Activated CD4-positive, alpha-beta T cell treated with anti-CD3 and anti-CD28 coated beads, Interleukin-2, amount 50 U/mL, for 1 hour (primary cell): Measurements from ENCODE around the gene NCOA7.
"Not testable (repeated sequence)": the region's sequence is repeated elsewhere in the genome, so short reads cannot be mapped to it uniquely, and the experiment has no call there.

Source experiments
- DNase-seq: peaks from one replicate; pipeline ENCODE4 v3.0.0-alpha.2; 2020

The NCOA7 gene

DNA sequence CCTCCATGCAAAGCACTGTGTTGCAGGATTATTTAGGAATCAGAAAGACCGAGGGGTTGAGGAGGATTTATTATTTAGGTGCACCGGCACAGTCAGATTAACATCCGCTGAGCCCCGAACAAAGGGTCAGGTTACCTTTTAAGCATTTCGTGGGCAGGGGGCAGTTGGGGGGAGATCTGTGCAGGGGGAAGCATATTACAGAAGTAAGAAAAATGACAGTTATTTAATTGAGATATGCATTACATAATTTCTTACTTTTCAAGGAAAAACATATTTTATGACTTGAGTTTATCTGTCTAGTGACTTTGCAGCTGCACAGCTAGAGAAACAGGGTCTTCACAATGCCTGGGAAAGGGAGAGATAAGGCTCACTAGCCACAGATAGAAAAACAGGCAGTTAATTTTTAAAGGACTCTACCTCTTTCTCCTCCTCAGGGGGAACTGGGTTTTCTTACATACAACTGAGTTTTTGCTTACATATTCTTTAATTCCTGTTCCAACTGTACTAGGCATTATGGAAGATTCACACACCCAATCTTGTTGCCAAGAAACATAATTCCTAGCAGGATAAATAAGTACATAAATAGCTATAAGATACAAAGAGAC, 164.1 kb downstream of the NCOA7 start:
- no peak for DNase-seq

DNA sequence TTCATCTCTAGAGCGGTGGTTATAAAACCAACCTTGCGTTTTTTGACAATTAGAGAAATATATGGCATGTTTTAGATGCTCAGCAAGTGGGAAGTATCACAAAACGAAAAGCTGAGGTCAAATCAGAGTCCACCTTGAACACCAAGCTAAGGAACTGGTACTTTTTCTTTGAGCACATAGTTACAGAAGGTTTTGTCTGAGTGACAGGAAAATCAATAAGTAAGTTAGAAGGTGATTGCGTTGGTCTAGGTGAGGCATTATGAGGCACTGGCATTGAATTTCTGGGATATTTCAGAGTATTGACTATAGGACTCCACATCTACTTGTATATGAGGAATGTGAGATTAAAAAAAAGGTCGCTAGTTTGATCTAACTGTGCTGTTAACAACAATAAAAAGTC, 165.2 kb downstream of the NCOA7 start:
- no peak for DNase-seq

DNA sequence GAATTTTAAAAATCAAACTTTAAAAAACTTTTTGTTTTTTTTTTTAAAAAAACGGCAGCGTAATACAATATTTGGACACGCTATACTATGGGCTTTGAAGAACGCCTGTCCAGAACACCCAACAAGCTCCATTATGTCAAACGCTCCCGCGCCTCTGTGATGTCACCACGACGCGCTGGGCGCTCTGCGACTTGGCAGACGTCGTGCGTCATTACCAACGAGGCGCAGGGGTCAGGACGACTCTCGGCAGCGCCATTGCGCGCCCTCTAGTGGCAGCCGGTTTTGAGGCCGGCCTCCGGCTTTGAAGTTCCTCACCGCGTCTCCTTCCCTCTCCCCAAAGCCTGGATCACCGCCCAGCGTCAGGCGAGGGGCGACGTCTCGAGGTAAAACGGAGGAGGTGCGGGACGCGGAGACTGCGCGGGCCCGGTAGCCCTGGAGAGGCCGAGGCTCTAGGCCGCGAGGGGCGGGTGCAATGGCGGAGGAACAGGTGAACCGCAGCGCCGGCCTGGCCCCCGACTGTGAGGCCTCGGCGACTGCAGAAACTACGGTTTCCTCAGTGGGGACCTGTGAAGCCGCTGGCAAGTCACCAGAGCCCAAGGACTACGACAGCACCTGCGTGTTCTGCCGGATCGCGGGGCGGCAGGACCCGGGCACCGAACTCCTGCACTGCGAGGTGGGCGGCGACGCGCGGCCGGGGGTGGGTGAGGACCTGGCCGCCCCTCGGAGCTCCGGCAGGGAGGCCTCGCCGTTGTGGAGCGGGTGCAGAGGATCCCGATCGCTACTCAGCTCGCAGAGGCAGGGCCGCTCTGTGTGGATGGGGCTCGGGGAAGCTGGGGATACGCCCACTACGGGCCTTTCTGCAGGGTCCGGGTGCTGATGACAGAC, 166.0 kb downstream of the NCOA7 start, which contains the start of gene HINT3:
TSS of gene HINT3 (plus strand) at position 265 of the 885 bp plus-strand sequence. CDS start at position 473, 208 bp downstream.
- peak; percentile 99 for DNase-seq

DNA sequence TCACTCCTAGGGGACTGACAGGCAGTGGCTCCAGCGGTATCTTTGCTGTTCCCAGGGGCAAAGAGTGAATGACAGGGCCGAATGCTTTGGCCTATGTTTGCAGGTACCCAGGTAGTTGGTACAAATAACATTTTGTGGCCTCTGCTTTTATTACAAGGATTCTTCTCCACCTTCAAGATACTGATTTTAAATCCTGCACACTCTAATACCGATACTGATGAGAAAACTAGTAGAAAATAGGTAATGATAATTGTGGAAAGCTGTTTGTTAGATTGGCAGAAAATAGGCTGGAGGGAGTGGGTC, 166.6 kb downstream of the NCOA7 start:
- no peak for DNase-seq

DNA sequence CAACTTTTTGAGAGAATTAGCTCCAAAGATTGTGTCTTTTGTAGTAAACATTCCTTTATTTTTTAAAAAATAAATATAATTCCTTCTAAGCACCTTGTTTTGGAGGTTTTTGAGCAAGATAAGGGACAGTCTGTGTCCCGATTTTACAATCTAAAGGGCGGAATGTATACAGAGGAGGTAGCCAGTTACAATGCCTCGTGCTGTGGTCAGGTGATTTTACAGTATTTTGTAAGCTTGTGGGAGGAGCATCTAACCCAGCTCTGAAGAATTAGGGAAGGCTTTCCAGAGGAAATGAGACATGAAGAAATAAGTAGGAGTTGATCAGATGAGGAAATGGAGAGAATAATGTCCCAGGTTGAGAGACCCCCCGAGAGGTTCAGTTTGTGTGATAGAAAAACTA, 167.1 kb downstream of the NCOA7 start:
- DNase-seq = no peak

DNA sequence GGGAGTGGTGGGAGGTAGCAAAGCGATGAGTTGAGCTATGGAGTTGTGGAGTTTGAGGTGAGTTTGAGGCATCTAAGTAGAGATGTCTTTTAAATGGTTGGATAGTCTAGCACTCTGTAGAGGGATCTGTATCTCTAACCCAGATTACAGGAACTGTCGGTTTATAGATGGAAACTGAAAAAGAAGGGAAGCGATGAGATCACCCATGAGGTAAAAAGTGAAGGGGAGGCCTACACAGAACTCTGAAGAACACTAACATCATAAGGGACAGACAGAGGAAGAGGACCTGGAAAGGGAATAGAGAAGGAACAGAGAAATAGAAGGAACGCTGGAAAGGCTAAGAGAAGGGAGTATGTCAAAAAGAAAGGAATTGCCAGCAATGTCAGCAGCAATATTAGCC, 168.3 kb downstream of the NCOA7 start:
- DNase-seq = no peak

DNA sequence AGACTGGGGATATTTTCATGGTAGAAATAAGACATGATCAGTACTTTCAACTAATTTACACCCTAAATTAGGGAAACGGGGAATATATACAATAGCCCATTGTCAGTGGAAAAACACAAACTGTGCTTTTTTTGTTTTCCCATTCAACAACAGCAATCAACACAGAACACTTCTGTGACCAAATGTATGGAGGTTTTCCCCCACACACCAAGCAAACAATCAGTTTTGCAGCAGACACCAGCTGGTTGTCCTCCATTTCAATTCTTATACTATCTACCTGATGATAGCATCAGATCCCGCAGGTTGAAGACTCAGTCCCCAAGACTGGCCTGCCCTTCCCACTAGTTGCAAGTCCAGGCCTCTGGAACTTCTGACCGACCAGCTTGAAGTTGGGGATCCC, 170.4 kb downstream of the NCOA7 start:
- DNase-seq = no peak

DNA sequence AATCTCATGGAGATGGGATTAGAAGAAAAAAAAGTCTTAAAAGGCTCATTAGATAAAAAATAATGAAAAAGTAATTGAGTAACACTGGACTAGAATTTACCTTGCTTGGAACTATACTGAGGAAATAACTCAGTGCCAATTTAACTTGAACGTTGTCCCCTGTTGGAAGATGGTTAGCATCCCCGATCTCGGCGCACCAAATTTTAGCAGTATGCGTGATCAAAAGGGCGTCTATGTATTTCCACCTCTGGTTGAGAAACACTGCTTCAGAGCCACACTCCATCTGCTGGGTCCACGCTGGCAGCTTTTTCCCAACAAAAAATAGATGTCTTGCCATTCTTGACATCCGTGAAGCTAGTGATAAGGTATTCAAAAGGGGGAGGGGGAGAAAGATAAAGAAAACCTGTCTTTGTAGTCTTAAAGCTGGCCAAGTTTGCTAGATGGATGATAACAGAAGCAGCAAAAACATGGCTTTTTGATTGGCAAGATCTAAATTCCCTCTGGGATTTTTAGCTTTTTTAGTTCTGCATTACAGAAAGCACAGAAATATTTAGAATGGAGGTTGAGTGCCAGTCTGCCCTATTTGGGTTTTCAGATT, 172.2 kb downstream of the NCOA7 start:
- no peak for DNase-seq

DNA sequence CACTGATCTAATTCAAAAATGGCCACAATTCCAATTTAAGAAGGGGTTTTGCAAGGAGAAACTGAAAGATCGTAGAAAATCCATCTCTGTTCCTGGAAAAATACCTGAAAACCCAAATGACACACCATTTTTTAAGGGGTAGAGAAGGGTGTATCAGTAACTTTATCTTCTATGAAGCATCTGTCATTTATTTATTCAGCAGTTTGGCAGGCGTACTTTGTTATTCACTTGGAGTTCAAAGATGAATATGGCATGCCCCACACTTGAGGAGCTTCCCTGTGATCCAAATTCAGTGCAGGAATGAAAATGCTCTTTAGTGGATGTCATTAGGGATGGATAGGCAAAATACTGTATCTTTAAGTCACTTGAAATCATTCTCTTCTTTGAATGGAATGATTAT, 173.1 kb downstream of the NCOA7 start:
- no peak for DNase-seq

DNA sequence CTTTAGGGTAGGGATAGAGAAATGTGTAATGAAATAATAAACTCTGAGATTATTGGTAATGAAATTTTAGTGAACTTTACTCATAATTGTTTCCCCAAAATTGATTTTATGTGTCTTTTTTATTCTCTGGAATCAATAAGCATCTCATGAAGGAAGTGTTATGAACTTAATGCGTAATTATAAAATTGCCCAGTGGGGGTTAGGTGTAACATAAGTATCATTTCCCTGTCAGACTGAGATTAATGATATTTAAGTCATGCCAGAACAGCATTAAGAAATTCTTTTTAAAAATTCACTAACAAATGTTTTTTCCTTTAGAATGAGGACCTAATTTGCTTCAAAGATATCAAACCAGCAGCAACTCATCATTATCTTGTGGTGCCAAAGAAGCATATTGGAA, 175.8 kb downstream of the NCOA7 start:
- DNase-seq = no peak

DNA sequence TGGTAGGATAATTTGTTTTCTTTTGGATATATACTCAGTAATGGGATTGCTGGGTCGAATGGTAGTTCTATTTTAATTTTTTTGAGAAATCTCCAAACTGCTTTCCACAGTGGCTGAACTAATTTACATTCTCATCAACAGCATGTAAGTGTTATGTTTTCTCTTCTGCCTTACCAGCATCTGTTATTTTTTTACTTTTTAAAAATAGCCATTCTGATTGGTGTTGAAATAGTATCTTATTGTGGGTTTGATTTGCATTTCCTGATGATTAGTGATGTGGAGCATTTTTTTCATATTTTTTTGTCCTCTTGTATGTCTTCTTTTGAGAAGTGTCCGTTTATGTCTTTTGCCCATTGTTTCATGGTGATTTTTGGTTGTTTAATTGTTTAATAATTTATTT, 177.7 kb downstream of the NCOA7 start:
- DNase-seq = no peak

DNA sequence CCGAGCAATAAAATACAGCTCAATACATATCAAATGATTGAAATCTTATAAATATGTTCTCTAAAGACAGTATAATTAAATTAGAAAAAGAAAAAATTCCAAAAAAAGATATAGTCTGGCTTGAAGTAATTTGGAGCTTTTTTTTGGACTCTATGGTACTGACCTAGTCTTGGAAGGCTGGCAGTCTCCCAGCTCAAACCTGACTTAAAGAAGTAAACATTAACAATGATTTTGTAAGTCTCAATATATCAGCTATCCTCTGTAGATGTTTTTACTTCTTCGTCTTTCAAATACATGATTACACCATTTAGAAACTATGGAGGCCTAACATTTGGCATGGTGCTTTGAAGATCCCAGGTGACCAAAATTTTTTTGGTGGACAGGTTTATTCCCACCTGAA, 180.0 kb downstream of the NCOA7 start:
- DNase-seq = no peak

DNA sequence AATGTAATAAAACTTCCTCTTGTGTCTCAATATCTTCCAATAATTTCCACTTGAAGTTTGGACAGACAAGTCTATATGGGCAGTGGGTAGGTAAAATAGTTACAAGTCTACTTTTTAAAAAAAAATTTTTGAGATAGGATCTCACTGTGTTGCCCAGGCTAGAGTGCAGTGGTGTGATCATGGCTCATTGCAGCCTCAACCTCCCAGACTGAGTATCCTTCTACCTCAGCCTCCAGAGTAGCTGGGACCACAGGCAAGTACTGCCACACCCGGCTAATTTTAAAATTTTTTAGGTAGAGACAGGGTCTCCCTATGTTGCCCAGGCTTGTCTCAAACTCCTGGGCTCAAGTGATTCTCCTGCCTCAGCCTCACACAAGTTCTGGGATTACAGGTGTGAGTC, 181.7 kb downstream of the NCOA7 start:
- DNase-seq = not testable (repeated sequence)

DNA sequence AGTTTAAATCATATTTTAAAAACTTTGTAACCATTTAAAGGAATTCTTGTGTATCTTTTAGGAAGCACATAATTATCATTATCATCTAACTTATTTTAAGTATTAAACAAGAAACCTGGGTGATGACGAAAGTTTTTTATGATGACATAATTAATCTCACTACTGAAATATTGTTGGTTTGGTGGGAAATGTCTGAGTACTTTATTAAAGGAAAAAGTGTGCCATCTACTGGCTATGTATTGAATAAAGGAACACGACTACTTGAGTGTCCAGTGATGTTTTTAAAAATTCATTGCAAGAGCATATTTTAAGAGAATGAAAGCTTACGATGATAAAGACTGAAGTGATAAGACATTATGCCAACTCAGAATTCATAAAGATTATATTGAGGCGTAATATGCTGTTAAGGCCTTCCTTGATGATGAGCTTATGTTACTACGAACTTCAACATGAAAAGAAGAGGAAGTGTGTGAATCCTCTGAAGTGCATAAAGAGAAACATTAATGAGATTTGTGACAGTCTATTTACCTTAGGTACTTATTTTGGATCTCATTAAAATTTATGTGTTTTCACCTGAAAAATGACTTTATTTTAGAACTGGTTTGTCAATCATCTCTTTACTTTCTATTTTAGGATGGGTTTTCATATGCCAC, 183.6 kb downstream of the NCOA7 start:
- DNase-seq = no peak

DNA sequence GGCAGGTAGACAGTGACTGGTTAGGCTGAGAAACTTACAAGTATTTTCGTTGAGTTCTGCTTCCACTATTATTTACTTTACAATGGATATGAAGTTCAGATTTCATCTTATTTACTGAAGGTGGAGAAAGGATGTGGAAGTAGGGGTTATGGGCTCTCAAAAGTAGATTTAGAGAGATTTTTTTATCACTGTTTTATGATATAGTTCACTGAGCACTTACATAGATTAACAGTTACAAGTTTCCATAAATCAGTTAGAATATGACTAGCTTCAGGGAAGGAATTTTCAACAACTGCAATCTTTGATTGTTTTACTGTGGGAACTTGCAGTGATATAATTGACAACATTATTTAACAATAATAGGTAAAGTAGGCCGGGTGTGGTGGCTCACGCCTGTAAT, 188.3 kb downstream of the NCOA7 start:
- no peak for DNase-seq
